ENCODE data around the gene MTFR1L.

DNA sequence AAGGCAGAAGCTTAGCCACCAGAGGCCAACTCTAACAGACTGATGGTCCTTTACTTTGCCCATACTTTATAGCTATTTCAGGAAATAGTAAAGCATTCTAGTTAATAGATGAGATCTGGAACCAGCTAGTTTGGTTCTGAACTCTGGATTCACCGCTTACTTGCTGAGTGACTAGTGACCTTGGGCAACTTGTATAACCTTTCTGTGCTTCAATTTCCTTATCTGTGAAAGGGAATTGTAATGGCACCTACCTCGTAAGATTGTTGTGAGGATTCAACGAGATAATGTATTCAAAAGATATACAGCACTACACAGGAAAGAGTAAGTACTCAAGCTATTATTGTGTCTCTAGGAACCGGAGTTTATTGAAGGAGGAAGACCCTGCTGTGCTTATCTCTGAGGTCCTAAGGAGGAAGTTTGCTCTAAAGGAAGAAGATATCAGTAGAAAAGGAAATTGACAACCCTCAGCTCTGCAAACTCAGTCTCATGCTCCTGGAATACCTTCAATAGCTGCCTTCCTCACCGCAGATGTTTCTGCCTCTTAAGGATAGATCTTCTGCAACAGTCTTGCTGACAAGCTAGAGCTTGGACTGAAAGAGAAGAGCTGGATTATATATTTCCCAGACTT is 11.9 kb downstream of the MTFR1L start:
- TF ChIP-seq, protein P1, sequence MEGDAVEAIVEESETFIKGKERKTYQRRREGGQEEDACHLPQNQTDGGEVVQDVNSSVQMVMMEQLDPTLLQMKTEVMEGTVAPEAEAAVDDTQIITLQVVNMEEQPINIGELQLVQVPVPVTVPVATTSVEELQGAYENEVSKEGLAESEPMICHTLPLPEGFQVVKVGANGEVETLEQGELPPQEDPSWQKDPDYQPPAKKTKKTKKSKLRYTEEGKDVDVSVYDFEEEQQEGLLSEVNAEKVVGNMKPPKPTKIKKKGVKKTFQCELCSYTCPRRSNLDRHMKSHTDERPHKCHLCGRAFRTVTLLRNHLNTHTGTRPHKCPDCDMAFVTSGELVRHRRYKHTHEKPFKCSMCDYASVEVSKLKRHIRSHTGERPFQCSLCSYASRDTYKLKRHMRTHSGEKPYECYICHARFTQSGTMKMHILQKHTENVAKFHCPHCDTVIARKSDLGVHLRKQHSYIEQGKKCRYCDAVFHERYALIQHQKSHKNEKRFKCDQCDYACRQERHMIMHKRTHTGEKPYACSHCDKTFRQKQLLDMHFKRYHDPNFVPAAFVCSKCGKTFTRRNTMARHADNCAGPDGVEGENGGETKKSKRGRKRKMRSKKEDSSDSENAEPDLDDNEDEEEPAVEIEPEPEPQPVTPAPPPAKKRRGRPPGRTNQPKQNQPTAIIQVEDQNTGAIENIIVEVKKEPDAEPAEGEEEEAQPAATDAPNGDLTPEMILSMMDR (conservative IDR thresholded peaks at IDR 0.05) = no peak
- no peak for TF ChIP-seq EZH2 (IDR thresholded peaks at IDR 0.05; ENCODE audit: low read depth)
